NCI-H1417 (cell line): ENCODE measurements around the gene DPY19L3.
"Not testable (repeated sequence)": the region's sequence is repeated elsewhere in the genome, so short reads cannot be mapped to it uniquely, and the experiment has no call there.

ENCODE experiments used
- DNase-seq, 3 experiments: peaks; one replicate each; lab custom pipeline; 2025; lab: John Stamatoyannopoulos, UW

The DPY19L3 gene

GRCh38 chr19:32512498-32512897 is 106.9 kb downstream of the DPY19L3 start:
- DNase-seq, result not testable (repeated sequence)

GRCh38 chr19:32519023-32519422 is 113.5 kb downstream of the DPY19L3 start:
- DNase-seq, result no peak

- no peak for DNase-seq
These were observed 117.4 kb downstream of the DPY19L3 start for GRCh38 chr19:32522967-32523366.

GRCh38 chr19:32526895-32527294 is 121.3 kb downstream of the DPY19L3 start:
- DNase-seq, result no peak

- DNase-seq, result no peak
These were observed 125.2 kb downstream of the DPY19L3 start for GRCh38 chr19:32530773-32531172.

GRCh38 chr19:32532233-32532632 is 126.7 kb downstream of the DPY19L3 start:
- DNase-seq, result no peak
